ENCODE data around the gene MYORG.
A peak's percentile ranks its signal among the peaks of the same experiment; 100 is the strongest.

Gene MYORG

DNA sequence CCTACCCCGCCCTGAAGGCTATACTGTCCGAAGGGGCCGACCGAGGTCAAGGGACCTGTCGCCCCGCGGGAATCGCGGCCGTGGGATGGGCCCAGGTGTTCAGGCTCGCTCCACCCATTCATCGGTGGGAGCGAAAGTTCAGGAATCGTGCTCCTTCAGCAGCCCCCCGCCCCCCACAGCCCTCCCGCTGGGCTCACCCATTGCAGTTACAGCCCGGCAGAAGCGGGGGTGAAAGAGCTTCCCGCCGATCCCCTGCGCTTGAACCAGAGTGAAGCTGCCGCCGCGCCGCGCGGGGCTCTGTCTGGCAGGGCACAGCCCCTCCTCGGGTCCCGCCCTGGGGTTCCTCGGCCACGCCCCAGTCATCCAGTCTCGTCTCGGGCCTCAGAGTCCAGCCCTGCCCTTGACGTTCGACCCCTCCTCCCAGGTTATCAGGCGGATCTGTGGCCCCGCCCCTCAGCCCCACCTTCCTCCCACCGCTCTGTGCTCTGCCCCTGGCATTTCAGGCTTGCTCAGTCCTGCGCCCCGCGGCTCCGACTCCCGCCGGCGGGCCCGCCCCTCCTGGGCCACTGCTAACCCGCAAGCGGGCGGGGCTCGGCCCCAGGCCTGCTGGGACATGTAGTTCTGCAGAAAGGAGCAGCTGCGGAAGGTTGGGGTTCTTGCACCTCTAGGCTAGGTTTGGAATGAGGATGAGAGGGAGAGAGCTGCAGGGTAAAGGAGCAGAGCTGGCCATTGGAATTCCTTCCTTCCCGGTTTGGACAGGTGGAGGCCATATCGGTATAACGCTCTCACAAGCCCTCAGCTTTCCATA, at the start of gene MYORG:
TSS of gene MYORG (minus strand) at position 303 of the 808 bp plus-strand sequence. CDS start 3,955 bp downstream, outside the sequence.
- DNase-seq = peak; percentile 83

DNA sequence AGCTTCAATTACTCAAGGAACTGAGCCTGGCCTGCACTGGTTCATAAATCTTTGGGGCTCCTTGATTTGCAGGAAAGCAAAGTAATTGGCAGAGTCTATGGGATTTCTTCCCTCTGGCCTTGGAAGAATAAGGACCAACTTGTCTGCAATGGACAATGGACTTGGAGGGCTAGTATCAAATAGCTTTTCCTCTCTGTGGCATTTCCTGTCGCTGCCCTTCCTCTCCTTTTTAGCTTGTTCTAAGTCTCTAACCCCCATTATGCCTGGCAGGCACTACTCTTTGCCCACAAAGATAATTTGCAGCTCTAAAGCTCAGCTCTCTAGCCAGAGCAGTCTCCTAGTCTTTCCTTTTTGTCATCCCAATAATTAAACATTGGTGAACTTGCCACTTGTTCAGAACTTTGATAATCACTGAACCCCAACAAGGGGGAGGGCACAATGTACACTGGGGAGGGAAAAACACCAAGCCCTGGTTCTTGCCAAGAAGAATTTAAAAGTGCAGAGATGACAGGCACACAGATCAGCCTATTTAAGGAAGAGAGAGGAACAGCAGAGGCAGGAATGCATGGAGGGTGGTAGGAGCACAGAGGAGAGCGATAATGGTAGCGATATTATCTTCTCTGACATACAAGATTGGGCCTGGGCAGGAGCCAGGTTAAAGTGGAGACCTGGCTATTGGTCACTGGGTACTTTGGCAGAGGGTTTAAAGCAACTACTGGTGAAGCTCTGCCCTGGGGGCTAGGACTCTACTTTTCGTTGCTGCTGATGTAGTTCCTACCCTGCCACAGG, 43.2 kb upstream of the MYORG start:
- no peak for DNase-seq

DNA sequence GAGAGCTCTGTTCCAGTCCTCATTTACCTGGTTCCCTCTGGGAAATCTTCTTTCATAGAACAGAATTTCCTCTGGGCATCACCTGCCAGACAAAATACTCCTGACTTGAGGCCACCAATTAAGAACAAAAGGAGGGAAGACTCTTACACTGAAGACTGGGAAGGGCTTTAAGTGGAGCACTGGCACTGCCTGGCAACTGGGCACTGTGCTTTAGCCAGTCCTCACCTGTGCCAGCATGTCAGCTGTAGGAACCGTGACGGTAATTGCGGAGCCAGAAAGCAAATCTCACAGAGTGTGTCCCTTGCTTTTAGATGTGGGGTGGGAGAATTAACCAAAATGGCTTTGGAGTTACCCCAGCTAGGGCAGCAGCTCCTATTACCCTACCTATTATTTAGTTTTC, 41.0 kb upstream of the MYORG start:
- DNase-seq = no peak

DNA sequence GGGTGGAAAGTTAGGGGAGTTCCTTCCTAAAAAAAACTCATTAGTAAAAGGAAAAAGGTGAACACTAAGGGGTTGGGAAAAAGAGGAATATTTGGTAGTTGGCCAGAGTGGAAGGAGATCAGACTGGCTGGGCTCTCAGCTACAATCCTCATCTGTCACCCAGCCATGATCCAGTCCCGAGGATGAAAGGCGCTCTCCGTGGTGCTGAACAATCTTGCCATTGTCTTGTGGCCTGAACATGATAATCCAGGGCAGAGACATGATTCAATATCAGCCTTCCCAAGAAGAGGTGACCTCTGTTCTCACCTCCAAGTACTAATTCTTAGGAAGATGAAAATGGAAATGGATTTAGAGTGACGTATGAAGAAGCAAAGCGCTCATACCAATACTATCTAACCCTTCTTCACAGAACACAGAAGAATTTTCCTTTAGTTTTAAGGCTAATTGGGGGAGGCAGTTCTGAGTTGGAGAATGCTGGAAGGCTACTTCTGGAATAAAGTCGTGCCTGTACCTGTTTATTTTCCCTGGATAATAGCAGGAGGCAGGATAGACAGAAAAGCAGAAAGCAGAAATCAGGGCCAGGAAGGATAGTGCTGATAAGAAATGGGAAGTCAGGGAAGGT, 36.6 kb upstream of the MYORG start:
- DNase-seq = no peak

DNA sequence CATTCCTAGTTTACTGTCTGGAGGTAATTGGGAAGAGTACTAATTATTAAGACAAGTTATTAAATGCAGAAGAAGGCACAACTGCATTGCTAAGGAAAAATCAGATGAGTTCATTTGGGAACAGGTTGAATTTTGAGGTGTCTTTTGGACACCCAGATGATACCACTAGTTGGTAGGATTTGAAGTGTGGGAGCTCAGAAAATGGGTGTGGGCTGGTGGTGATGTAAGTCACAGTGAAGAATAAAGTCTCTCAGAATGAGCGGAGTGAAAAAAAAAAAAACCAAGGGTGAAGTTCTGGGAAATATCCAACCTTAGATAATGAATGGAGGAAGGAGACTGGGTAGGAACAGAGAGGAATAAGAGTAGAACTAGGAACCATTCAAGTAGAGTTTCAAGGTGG, 35.6 kb upstream of the MYORG start:
- DNase-seq = no peak

DNA sequence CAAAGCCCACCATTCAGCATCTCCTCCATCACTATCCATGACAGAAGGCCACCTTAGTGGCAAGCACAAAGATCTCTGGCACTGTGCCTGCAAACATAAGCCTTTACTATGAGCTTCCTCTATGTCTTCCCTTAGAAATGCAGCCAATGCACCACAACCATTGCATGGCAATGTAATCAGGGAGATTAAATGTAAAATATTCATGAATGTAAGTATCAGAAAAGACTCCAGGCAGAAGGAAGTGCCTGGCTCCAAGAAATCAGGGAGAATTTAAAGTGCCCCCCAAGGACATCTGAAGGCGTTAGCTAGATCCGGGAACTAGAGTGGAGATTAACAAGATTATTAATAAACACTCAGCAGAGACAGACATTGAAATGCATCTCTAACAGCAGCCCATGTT, 32.5 kb upstream of the MYORG start:
- DNase-seq = no peak

DNA sequence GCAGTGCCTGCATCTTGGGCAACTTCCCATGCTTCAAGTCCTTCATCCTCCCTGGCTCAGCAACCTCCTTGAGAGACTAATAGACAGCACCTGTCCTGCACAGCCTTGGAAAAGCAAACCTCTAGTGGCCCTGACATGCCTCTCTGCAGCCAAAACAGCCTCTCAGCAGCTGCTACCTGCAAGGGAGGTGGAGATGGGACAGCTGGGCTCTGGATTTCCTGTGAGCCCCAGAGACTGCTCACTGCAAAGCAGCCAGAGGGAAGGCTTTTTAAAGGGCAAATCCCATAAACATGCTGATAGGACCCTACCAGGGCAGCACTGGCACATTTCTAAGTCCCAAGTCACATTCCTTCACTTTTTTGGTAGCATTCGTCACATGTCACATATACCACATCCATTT, 31.5 kb upstream of the MYORG start:
- DNase-seq = no peak

DNA sequence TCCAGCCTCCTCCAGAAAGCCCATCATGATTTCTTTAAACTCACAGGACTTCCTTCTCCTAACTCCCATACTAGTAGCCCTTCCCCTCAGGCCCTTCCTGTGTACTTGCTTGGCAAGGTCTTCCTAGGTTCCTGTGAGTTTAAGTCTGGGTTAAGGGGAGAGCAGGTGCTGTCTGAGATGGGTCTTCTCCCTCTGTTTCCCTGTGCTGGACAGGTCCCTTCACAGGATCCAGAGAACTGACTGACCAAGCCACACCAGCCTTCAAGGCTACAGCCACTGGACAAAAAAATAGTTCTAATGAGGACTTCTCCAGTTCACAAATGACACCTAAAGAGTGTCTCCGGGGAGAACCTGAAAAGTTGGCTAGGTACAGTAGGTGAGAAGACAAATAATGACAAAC, 29.5 kb upstream of the MYORG start:
- no peak for DNase-seq

DNA sequence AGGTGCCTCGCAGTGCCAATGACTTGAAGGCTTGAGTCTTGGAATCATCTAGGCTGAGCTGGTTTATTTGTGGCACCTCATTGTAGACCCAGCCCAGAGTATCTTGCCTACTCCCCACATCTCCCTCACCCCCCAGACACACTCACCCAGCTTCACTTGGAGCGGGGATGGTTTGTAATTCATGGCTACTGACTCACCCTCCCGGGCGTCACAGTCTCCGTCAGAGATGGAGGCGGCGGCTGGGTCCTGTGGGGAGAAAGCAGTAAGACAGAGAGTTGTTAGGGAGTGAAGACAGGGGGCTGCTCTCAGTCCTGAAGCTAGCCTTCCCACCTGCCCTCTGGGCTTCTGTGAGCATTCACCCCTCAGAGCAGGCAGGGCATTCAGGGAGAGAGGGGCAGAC, 29.0 kb upstream of the MYORG start:
- no peak for DNase-seq

DNA sequence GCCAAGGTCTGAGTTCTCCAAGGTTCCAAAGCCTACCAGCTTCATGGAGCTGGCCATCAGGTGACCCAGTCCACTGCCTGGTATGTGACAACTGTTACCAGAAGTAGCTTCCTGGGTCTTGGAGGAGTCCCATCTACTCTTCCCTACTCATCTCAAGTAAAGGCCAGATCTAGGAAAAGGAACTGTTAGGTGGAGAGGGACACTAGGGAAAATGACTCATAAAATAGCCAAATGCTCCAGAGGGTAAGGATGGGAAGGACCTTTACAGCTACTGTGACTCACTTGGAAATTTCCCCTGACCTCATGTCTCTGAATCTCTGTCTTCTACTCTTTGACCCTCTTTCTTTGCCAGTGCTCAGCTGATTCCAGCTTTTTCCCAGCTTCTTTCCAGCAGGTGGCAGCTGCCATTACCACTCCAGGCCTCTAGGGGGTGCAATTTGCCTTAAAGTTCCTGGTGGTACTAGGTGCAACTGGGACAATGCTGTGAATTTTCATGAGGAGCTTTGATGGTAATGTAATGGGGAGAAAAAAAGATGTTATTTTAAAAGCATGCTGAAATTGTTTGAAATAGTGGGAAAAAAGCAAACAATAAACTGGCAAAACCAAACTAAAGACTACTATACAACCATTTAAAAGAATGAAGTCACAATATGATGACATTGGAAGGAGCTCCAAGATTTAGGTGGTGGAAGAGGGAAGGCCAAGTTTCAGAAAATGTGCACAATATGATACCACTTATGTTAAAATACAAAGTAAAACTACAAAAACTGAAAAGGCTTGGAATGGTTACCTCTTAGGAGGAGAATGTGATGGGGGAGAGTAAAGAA, 27.1 kb upstream of the MYORG start:
- DNase-seq = peak; percentile 9

DNA sequence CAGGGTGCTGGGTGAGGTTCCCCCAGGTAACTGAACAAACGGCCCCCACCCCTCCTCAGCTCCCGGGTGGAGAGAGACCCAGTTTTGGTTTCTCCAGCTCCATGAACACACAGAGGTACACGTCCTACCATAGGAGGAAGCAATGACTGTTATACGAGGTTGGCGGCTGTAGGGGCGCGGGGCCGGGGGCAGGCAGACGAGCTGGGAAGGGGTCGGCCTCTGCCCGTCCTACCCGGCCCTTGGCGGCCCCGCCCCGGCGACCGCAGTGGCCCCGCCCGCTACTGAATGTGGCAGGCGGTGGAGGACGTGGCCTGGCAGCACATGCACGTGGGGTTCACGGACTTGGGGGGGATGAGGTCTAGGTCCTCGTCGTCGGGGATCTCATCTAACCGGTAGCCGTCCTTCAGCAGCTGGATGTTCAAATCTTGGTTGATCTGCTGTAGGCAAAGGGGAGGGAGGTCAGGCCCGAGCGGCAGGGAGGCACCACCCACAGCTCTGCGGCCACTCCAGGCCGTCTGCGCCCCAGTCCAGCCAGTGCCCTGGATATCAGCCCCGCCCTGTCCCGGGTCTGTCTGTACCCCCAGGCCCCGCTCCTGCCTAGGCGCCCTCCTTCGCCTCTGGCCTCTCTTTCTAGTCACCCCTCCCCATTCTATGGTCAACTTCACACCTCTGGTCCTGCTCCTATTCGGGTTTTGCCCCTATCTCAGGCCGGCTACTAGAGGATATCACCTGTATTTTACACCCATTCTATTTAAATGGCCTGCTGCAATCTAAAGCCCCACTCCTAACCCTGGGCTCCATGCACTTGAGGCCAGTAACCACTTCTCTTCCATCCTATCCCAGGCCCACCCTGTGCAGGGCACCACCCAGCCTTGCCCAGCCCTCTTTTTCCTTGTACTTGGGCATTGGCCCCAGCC, 24.2 kb upstream of the MYORG start:
- DNase-seq = no peak

DNA sequence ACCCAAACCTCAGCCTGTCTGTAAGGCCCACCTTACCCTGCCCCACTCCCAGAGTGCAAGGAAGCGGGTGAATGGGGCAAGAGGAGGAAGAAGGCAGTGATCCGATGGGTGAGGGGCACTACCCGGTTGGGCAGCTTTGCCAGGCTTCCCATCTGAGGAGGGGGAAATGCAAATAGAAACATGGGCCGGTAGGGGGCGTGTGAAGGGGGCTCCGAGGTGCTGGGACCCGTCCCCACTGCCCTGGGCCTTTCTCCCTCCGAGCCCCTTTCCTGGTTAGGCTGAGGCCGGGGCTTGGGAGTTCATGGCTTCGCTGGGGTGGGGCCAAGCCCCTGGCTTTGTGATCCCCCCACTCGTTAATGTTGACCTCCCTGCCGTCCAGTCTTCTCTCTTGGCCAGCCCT, 23.6 kb upstream of the MYORG start:
- DNase-seq = no peak

DNA sequence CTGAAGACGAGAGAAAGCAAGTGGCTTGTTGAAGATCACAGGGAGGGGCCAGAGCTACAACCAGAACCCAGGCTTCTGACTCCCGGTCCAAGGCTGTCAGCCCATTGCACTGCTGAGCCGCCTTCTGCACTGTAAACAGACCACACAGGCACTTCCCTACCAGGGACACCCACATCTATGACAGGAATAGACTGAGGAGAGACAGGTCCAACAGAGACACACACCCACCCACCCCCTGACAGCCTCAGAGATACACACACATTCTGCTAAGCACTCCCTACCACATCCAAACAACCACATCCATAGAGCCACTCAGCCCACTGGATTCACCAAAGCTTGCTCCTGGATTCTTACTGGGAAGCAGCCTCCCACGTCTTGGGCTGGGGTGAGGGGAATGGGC, 23.0 kb upstream of the MYORG start:
- no peak for DNase-seq

DNA sequence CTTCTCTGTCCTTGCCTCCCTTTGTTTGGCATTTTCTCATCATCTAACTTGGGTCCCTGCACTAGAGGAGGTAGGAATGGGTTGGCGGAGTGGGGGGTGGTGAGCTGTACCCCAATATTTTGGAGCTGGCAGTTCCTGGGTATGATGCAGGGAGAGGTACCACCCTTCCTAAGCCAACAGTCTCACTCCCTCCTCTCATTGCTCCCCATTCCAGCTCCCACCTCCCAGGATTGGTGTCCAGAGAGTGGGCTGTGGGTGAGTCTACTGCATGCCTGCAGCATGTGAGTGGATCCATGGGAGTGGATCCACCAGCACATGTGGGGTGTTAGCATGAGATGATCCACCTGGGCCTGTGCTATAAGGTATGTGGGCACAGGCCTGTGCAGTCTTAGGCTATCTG, 22.2 kb upstream of the MYORG start:
- no peak for DNase-seq

DNA sequence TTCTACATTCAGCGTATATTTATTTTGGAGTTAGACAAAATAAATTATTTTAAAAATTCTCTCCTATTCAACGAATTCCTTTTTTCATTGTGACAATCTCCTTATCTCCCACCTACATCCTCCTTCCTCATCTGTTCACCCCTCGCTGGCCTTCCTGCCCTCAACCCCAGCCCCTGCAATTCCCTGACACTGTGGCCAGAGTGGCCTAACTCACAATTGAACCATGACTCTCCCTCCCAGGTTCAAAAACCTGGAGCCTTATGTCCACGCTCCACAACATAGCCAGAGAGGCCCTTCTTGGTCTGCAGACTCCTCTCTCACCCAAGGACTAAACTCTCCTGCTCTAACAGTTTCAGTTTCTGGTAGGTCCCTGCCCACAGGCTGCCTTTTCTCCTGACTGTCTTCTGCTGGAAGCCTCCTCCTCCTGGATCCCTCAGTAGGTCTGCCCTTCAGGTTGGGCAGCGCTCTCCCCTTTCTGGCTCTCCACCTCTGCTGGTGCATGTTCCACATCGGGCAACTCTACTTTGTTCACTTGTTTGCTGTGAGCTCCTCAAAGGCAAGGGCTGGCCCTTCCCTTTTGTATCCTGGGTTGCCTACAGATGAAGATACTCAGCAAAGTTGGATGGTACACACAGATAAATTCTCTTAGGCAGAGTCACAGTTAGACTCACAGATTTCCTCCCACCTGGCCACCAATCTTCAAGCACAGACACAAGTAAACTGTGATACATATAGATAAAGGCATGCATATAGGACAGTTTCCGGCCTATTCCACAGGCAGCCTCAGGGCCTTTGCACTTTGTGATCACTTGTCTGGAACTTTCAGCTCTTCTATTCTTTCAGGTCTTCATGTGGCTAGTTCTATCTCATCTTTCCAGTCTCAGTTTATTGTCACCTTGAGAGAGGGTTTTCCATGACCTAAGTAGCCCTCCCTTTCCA, 19.8 kb upstream of the MYORG start:
- no peak for DNase-seq

DNA sequence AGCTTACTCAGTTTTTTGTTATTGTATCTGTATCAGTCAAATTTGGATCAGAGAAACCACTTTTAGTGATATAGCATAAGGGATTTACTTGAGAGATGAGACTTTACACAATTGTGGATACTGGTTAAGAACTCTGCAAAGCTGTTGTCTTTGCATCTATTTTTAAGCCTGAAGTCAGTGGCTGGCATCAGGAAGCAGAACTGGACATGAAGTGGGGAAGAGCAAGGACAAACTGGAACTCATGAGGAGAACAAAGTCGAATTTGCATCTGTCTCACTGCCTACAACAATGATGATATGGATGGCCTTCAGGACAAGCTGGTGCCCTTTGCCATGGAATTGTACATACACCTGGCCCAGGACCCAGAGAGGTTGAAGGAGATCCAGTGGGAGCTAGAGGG, 15.8 kb upstream of the MYORG start:
- DNase-seq = no peak

DNA sequence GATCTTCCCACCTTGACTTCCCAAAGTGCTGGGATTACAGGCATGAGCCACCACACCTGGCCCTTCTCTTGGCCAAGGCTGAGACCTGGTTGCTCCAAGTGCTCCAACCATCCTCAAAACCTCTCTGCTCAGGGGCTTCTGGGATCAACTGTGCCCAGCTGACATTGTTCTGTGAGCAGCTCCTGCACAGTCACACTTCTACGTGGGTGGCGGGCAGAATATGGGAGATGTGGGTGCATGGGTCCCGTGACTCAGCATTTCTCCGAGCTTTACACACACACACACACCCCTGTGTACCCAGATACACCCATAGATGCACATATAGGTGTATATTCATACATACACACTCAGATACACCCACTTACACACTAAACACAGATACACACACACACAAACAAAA, 10.5 kb upstream of the MYORG start:
- DNase-seq = no peak

DNA sequence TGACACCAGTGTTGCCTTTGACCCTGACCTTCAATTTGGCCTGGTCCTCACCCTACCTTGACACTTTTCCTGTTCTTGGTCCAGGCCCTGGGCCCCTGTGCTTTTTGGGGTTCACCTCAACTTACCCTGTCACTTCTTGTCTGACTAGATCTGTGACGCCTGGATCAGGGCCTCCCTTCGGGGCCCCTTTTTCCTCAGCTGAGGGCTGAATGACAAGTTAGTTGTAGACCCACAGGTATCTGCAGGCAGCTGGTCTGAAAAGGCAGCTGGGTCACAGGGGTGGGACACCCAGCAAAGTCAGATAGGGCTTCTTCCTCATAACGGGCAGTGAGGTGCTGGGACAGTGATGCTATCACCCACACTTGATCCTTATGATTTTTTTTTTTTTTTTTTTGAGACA, 10.0 kb upstream of the MYORG start:
- no peak for DNase-seq

DNA sequence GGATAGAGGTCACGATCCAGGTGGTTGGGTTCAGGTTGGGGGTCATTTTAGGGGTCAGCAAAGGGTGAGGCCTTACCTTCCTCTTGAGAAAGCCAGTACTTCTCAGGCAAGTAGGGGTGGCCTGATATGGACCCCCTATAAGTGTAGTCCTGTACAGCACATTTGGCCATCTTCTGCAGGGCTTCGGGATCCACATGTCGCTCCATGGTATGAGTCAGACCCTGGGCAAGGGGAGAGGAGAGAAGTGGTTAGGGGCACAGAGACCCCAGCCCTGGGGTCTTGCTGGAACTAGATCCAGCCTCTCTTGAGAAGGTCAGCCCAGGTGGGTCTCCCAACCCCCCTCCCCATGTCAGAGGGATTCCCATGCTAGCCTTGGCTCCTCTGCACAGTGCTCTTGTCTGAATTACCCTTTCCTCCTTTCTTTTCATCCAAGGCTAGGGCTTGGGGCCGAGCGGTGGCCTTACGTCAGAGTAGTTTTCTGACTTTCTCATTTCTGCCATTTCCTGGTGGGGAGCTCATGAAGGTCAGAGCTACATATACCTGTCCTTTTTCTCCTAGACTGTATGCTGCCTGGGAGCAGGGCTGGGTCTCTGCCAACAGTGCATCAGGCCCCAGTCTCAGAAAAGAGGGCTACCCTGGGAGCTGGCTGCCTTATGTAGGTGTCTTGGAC, 9.0 kb upstream of the MYORG start:
- no peak for DNase-seq
